Neuron (in vitro differentiated cells): ENCODE results near the gene TESK2.
"Not testable (repeated sequence)": the region's sequence is repeated elsewhere in the genome, so short reads cannot be mapped to it uniquely, and the experiment has no call there.

Source experiments
- H2AFZ ChIP-seq: one replicate; pipeline ENCODE4 v1.6.1; 2013; ENCODE audit warnings: low read depth, mild to moderate bottlenecking, inconsistent platforms, low read length, moderate library complexity
- H3K27me3 ChIP-seq: one replicate; pipeline ENCODE4 v1.6.1; 2013; ENCODE audit warnings: low read length; ENCODE audit not compliant: insufficient read depth
- H3K36me3 ChIP-seq: one replicate; pipeline ENCODE4 v1.6.1; 2013; ENCODE audit warnings: low read length; ENCODE audit not compliant: insufficient read depth
- H3K4me1 ChIP-seq: one replicate; pipeline ENCODE4 v1.6.1; 2013; ENCODE audit warnings: low read length; ENCODE audit not compliant: insufficient read depth
- H3K4me3 ChIP-seq: 2 replicates; pipeline ENCODE4 v1.5.1; 2013; ENCODE audit warnings: mild to moderate bottlenecking, low read length, moderate library complexity
- H3K9me3 ChIP-seq: one replicate; pipeline ENCODE4 v1.6.1; 2013; ENCODE audit warnings: low read length

Gene TESK2

DNA sequence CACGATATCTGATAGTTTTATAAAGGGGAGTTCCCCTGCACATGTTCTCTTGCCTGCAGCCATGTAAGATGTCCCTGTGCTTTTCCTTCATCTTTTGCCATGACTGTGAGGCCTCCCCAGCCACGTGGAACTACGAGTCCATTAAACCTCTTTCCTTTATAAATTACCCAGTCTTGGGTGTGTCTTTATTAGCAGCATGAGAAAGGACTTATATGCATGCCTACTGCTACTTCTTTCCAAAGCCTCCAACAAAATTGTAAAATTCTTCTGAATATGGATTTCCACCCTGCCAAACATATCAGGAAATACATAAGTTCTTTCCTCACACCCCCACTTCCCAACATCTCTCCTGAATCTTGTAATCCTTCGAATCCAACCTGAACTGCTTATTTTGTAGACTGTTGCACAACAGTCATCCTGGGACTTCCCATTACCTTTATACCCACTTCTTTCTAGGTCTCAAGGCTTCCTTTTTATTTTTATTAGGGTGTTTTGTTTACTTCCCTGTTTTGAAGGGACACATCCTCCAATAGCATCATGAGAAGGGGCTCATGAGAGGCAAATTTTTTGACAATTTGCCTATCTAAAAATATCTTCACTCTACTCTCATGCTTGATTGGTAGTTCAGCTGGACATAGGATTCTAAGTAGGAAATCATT, 83.2 kb downstream of the TESK2 start:
- Histone ChIP-seq H3K36me3 (no peaks in the 10 kb centered on the region), H3K4me3 (no peak overlapping the region), H3K27me3 (no peaks in the 10 kb centered on the region), H3K9me3 (no peaks in the 10 kb centered on the region), H3K4me1 (no peaks in the 10 kb centered on the region), H2AFZ (no peak overlapping the region)

DNA sequence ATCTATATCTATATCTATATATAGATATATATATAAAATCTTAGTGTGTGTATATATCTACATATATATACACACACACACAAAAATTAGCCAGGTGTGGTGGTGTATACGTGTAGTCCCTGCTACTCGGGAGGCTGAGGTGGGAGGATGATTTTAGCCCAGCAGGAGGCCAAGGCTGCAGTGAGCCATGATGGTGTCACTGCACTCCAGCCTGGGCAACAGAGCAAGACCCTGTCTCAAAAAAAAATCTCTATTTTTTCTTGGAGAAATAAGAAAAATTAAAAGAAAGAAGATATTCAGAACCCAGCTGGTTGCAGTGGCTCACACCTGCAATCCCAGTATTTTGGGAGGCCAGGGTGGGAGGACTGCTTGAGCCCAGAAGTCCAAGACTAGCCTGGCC, 85.3 kb downstream of the TESK2 start:
- Histone ChIP-seq H3K27me3 (no peaks in the 10 kb centered on the region), H2AFZ (no peak overlapping the region), H3K4me1 (no peaks in the 10 kb centered on the region), H3K36me3 (no peaks in the 10 kb centered on the region), H3K9me3 (no peaks in the 10 kb centered on the region), H3K4me3 (no peak overlapping the region)

DNA sequence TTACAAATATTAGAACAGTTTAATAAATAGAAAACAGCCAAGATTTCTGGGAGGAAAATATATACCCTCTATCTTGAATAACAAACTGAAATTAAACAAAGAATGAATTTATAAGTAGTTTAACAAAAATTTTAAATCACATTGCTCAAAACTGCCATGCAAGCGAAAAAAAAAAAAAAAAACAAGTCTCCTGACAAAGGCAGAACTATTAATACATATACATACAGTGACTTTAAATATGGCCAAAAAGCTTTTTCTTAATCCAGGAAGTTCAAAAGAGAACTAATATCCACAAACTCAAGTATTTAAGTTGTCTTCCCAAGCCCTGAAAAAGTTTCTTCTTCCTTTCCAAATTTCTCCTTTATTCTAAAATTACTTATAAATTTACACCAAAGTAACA, 87.2 kb downstream of the TESK2 start:
- no peaks in the 10 kb centered on the region for H3K9me3 ChIP-seq
- H3K4me3 ChIP-seq: no peak overlapping the region
- no peaks in the 10 kb centered on the region for H3K27me3 ChIP-seq
- H3K4me1 ChIP-seq: no peaks in the 10 kb centered on the region
- H2AFZ ChIP-seq: no peak overlapping the region
- no peaks in the 10 kb centered on the region for H3K36me3 ChIP-seq

DNA sequence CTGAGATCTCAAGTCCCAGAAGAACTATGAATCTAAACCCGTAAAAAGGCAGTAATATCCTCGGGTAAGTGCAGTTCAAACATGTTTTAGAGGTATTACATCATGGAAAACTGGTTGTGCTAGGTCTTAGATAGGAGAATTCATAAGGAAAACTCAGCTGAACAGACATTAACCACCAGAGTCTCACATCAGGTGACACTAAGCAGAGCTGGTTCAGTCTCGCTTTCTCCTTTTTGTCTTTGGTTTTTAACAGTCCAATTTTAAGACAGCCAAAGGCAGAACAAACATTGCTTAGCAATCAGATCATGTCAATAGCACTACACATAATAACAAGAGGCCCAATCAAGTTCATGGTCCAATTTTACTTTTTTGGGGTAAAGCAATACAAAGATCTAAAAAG, 87.7 kb downstream of the TESK2 start:
- H3K4me1 ChIP-seq: no peaks in the 10 kb centered on the region
- no peak overlapping the region for H2AFZ ChIP-seq
- H3K4me3 ChIP-seq: no peak overlapping the region
- H3K9me3 ChIP-seq: no peaks in the 10 kb centered on the region
- no peaks in the 10 kb centered on the region for H3K36me3 ChIP-seq
- H3K27me3 ChIP-seq: no peaks in the 10 kb centered on the region

DNA sequence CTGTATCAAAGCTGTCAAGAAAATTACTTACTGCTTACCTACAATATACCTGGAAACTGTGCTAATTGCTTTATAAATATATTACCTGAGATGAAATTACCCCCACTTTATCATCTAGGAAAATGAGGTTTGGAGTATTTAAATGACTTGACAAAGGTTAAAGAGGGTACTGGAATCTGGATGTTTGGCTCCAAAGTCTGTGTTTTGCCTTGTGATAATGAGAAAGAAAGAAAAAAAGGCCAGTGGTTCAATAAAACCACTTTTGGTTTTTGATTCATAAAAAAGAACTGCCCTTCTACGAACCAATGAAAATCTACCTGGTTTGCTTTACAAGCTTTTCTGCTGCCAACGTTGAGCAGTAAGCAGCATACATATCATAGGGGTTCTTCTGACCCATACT, 89.4 kb downstream of the TESK2 start:
- H3K27me3 ChIP-seq: no peaks in the 10 kb centered on the region
- H2AFZ ChIP-seq: no peak overlapping the region
- no peaks in the 10 kb centered on the region for H3K9me3 ChIP-seq
- no peaks in the 10 kb centered on the region for H3K36me3 ChIP-seq
- H3K4me3 ChIP-seq: no peak overlapping the region
- no peaks in the 10 kb centered on the region for H3K4me1 ChIP-seq

DNA sequence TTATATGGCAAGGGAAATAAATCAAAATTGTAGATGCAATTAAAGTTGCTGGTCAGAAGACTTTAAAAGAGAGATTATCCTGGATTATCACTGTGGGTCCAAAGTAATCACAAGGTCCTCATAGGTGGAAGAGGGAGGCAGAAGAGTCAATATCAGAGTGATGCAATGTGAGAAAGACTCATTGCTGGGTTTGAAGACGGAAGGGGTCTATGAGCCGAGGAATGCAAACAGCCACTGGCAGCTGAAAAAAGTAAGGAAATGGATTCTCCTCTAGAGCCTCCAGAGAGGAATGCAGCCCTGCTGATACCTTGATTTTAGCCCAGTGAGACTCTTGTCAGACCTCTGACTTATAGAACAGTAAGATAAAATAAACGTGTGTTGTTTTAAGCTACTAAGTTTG, 90.9 kb downstream of the TESK2 start:
- Histone ChIP-seq H3K27me3 (no peaks in the 10 kb centered on the region), H3K4me1 (no peaks in the 10 kb centered on the region), H2AFZ (no peak overlapping the region), H3K36me3 (no peaks in the 10 kb centered on the region), H3K4me3 (no peak overlapping the region), H3K9me3 (no peaks in the 10 kb centered on the region)

DNA sequence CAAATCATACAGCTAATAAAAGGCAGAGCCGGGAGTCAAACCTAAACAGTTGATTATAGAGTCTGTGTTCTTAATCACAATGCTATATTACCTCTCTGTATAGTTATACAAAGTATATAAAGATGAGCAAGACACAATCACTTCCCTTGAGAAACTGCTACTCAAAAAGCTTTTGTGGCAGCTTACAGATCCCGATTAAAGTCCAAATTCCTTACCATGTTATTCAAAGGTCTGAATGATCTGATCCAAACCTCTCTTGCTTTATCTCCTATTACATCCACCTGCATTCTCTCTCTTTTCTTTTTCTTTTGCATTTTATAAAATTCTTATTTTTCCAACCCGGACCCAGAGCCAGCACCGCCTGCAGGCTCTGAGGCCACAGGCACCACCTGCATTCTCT, 93.7 kb downstream of the TESK2 start:
- H3K36me3 ChIP-seq: no peaks in the 10 kb centered on the region
- H3K9me3 ChIP-seq: no peaks in the 10 kb centered on the region
- H2AFZ ChIP-seq: no peak overlapping the region
- H3K4me3 ChIP-seq: no peak overlapping the region
- no peaks in the 10 kb centered on the region for H3K4me1 ChIP-seq
- no peaks in the 10 kb centered on the region for H3K27me3 ChIP-seq

DNA sequence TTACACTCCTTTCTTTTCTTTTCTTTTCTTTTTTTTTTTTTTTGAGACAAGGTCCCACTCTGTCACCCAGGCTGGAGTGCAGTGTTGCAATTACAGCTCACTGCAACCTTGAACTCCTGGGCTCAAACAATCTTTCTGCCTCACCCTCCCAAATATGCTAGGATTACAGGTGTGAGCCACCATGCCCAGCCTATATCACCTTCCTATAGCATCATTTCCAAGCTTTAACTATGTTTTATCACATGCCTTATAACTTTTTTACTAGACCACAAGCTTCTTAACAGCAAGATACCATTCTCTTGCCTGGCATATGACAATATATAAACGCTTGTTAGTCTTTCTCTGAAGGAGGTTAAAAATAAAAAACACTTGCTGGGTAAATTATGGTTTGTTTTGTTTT, 95.4 kb downstream of the TESK2 start:
- H3K27me3 ChIP-seq: no peaks in the 10 kb centered on the region
- no peak overlapping the region for H3K4me3 ChIP-seq
- no peaks in the 10 kb centered on the region for H3K36me3 ChIP-seq
- no peaks in the 10 kb centered on the region for H3K9me3 ChIP-seq
- H3K4me1 ChIP-seq: no peaks in the 10 kb centered on the region
- H2AFZ ChIP-seq: no peak overlapping the region

DNA sequence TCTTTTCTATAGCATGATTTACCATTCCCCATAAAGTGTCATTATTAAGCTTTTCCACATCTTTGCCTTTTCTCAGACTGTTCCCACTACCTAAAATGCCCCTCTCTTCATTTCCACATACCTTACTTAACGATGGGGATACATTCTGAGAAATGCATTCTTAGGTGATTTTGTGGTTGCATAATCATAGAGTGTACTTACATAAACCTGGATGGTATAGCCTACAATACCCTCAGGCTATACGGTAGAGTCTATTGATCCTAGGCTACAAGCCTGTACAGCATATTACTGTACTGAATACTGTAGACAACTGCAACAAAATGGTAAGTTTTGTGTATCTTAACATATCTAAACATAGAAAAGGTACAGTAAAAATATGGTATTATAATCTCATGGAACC, 95.9 kb downstream of the TESK2 start:
- H3K4me3 ChIP-seq: no peak overlapping the region
- H3K27me3 ChIP-seq: no peaks in the 10 kb centered on the region
- H3K9me3 ChIP-seq: no peaks in the 10 kb centered on the region
- no peaks in the 10 kb centered on the region for H3K36me3 ChIP-seq
- no peaks in the 10 kb centered on the region for H3K4me1 ChIP-seq
- H2AFZ ChIP-seq: no peak overlapping the region

DNA sequence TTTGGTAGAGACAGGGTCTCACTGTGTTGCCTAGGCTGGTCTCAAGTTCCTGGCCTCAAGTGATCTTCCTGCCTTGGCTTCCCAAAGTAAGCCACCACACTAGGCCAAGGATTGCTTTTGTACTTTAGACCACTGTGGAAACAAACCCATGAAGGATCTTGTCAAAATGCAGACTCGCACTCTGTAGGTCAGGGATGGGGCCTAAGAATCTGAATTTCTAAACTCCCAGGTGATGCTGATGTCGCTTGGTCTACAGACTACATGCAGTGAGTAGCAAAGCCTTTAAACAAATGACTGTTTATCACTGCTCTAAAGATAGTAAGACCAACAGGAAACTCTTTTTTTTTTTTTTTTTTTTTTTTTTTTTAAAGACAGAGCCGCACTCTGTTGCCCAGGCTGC, 96.6 kb downstream of the TESK2 start:
- no peaks in the 10 kb centered on the region for H3K4me1 ChIP-seq
- no peaks in the 10 kb centered on the region for H3K27me3 ChIP-seq
- H3K4me3 ChIP-seq: no peak overlapping the region
- no peak overlapping the region for H2AFZ ChIP-seq
- H3K36me3 ChIP-seq: no peaks in the 10 kb centered on the region
- no peaks in the 10 kb centered on the region for H3K9me3 ChIP-seq

DNA sequence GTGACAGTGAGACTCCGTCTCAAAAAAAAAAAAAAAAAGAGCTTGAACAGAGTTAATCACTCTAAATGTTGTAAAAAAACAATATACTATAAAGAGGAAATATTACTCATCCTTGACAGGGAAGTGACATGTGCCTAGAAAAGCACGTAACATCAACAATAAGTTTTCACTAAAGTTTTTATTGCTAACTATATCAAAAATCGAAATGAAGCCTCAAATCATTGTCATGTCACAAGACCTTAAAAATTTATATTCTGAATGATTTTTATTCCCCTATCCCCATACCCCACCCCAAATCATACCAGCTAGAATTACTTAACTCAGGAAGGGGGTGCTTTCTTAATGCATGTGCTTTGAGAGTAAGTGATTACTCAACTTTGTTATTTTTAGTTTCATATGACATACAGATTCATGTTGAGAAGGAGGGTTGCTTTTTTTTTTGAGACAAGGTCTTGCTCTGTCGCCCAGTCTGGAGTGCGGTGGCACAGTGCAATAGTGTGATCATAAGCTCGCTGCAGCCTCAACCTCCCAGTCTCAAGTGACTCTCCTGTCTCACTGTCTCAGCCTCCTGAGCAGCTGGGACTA, 97.2 kb downstream of the TESK2 start:
- no peaks in the 10 kb centered on the region for H3K36me3 ChIP-seq
- no peaks in the 10 kb centered on the region for H3K27me3 ChIP-seq
- H3K4me1 ChIP-seq: no peaks in the 10 kb centered on the region
- no peak overlapping the region for H2AFZ ChIP-seq
- H3K4me3 ChIP-seq: no peak overlapping the region
- H3K9me3 ChIP-seq: no peaks in the 10 kb centered on the region

DNA sequence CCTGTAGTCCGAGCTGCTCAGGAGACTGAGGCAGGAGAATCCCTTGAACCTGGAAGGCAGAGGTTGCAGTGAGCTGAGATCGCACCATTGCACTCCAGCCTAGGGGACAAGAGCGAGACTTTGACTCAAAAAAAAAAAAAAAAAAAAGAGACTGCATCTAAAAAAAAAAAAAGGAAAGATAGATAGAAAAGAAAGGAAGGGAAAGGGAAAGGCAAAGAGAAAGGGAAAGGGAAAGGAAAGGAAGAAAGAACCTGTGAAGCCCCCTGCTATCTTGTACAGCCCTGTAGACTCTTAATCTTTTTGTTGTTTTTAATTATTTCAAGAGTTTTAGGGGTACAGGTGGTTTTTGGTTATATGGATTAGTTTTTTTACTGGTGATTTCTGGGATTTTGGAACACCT, 104.7 kb downstream of the TESK2 start:
- no peaks in the 10 kb centered on the region for H3K4me1 ChIP-seq
- peaks cover 2% of the 10 kb centered on the region for H3K27me3 ChIP-seq
- no peak overlapping the region for H3K4me3 ChIP-seq
- H2AFZ ChIP-seq: no peak overlapping the region
- H3K9me3 ChIP-seq: no peaks in the 10 kb centered on the region
- H3K36me3 ChIP-seq: no peaks in the 10 kb centered on the region

DNA sequence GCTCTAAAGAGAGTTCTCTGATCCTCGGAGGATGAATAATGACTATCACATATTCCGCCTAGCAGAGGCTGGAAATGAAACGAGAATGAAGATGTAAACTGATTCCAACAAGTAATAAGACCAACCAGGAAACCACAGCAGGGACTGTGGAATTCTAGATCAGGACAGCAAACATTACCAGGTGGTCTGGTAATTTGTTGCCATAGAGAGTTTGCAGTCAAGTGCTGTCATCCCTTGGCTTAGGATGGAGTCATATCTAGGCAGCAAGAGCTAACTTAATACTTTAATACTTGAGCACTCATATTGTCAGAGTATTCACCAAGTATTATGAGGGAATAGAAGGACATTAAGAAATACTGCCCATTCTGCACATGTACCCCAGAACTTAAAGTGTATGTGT, 105.7 kb downstream of the TESK2 start:
- no peaks in the 10 kb centered on the region for H3K4me1 ChIP-seq
- H3K36me3 ChIP-seq: no peaks in the 10 kb centered on the region
- H3K9me3 ChIP-seq: no peaks in the 10 kb centered on the region
- peaks cover 2% of the 10 kb centered on the region for H3K27me3 ChIP-seq
- no peak overlapping the region for H2AFZ ChIP-seq
- no peak overlapping the region for H3K4me3 ChIP-seq

DNA sequence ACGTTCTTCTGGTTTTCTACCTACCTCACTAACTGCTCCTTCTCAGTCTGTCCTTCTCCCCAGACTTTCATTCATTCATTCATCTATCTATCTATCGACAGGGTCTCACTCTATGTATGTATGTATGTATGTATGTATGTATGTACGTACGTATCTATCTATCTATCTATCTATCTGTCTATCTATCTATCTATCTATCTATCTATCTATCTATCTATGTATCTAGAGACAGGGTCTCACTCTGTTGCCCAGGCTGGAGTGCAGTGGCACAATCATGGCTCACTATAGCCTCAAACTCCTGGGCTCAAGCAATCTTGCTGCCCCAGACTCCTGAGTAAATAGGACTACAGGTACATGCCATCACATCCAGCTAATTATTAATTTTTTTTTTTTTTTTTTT, 106.8 kb downstream of the TESK2 start:
- not testable (repeated sequence) for H3K4me1 ChIP-seq, H3K4me3 ChIP-seq, H3K36me3 ChIP-seq, H2AFZ ChIP-seq, H3K27me3 ChIP-seq, H3K9me3 ChIP-seq
